Right lung (tissue), 5 donors: ENCODE results near the gene CXCL8. TPM values are rescaled to one million over a fixed set of nuclear protein-coding genes. Genes with fewer than 3 reads are reported as not detected.

Source experiments
- polyA plus RNA-seq, 5 donors: library from polyadenylated mRNA; unstranded; fragments of 120-200 nt; gene quantifications; one replicate each; pipeline versions ENCODE4 v1.2.1 to v1.2.3, GENCODE V29; 2013; ENCODE audit warnings: inconsistent platforms in 1 of 5, low replicate concordance in 1 of 5; ENCODE audit not compliant: insufficient read length in 5 of 5, insufficient read depth in 1 of 5

CXCL8 gene
- polyA plus RNA-seq, 5 donors = 1.4 to 2.4 (median 2.0) TPM

Other genes with a start within 250 kb of the CXCL8 start
- 1 to 10 TPM; 1.3 to 2.7 (median 2.4) TPM for gene RASSF6, start 120.1 kb upstream of the CXCL8 start, polyA plus RNA-seq
- gene CXCL6, start 96.1 kb downstream of the CXCL8 start, polyA plus RNA-seq = under 1 TPM in 2 of 5 donors, not detected in 3; 0.08 to 0.18 TPM
- 1 to 10 TPM in 1 of 5 donors, under 1 TPM in 3, not detected in 1; 0.52 to 2.3 (median 0.74) TPM for gene PF4V1, start 112.7 kb downstream of the CXCL8 start, polyA plus RNA-seq
- gene CXCL1, start 128.8 kb downstream of the CXCL8 start, polyA plus RNA-seq = 1 to 10 TPM in 4 of 5 donors, under 1 TPM in 1; 0.84 to 2.9 (median 2.0) TPM
- gene PF4, start 241.5 kb downstream of the CXCL8 start, polyA plus RNA-seq = 10 to 100 TPM; 11.6 to 16.9 (median 13.9) TPM
- 10 to 100 TPM; 21.0 to 49.9 (median 42.8) TPM for gene PPBP, start 247.6 kb downstream of the CXCL8 start, polyA plus RNA-seq